ENCODE results near the gene TNN.

The TNN gene

GRCh38 chr1:175045519-175045918 is 22.1 kb upstream of the TNN start:
- H3K4me3 ChIP-seq (ENCODE audit: low read length) = no peak overlapping the region
- no peak for DNase-seq (ENCODE audit: low read depth)
- TF ChIP-seq CTCF (conservative IDR thresholded peaks at IDR 0.05; ENCODE audit: low read length) = no peak

- H3K4me3 ChIP-seq (ENCODE audit: low read length) = no peak overlapping the region
- DNase-seq (ENCODE audit: low read depth) = no peak
- TF ChIP-seq CTCF (conservative IDR thresholded peaks at IDR 0.05; ENCODE audit: low read length) = no peak
Measured at GRCh38 chr1:175050992-175051391, 16.6 kb upstream of the TNN start.

- no peak overlapping the region for H3K4me3 ChIP-seq (ENCODE audit: low read length)
- no peak for DNase-seq (ENCODE audit: low read depth)
- TF ChIP-seq CTCF (conservative IDR thresholded peaks at IDR 0.05; ENCODE audit: low read length) = no peak
Measured at GRCh38 chr1:175054736-175055135, 12.9 kb upstream of the TNN start.

- no peak for TF ChIP-seq CTCF (conservative IDR thresholded peaks at IDR 0.05; ENCODE audit: low read length)
- no peak overlapping the region for H3K4me3 ChIP-seq (ENCODE audit: low read length)
Measured at GRCh38 chr1:175062339-175062738, 5.3 kb upstream of the TNN start.

GRCh38 chr1:175062858-175063257 is 4.8 kb upstream of the TNN start:
- H3K4me3 ChIP-seq (ENCODE audit: low read length) = no peak overlapping the region
- no peak for TF ChIP-seq CTCF (conservative IDR thresholded peaks at IDR 0.05; ENCODE audit: low read length)
- no peak for DNase-seq (ENCODE audit: low read depth)

More at GRCh38 chr1:175062339-175062738, 5.3 kb upstream of the TNN start:
- DNase-seq (ENCODE audit: low read depth) = no peak

GRCh38 chr1:175070818-175071217 is 3.2 kb downstream of the TNN start:
- DNase-seq (ENCODE audit: low read depth) = no peak
- TF ChIP-seq CTCF (conservative IDR thresholded peaks at IDR 0.05; ENCODE audit: low read length) = no peak
- H3K4me3 ChIP-seq (ENCODE audit: low read length) = no peak overlapping the region

- TF ChIP-seq CTCF (conservative IDR thresholded peaks at IDR 0.05; ENCODE audit: low read length) = no peak
Measured at GRCh38 chr1:175071276-175071943, 3.8 kb downstream of the TNN start.

More at GRCh38 chr1:175071276-175071943, 3.8 kb downstream of the TNN start:
- no peak overlapping the region for H3K4me3 ChIP-seq (ENCODE audit: low read length)
- DNase-seq (ENCODE audit: low read depth) = no peak

Measured in AG10803 (cell line).